ENCODE measurements around the gene HEATR5A.
"Not testable (repeated sequence)": the region's sequence is repeated elsewhere in the genome, so short reads cannot be mapped to it uniquely, and the experiment has no call there.

The HEATR5A gene

GRCh38 chr14:31387091-31387490 is 33.3 kb downstream of the HEATR5A start:
- no peak for DNase-seq

GRCh38 chr14:31386271-31386670 is 34.1 kb downstream of the HEATR5A start:
- DNase-seq = no peak

GRCh38 chr14:31382221-31382620 is 38.1 kb downstream of the HEATR5A start:
- no peak for DNase-seq

GRCh38 chr14:31380106-31380505 is 40.2 kb downstream of the HEATR5A start:
- DNase-seq = no peak

- not testable (repeated sequence) for DNase-seq
Measured at GRCh38 chr14:31379125-31379947, 41.0 kb downstream of the HEATR5A start.

- no peak for DNase-seq
Measured at GRCh38 chr14:31377433-31377832, 42.9 kb downstream of the HEATR5A start.

- DNase-seq = no peak
Measured at GRCh38 chr14:31371646-31372045, 48.7 kb downstream of the HEATR5A start.

- DNase-seq = no peak
Measured at GRCh38 chr14:31363331-31364073, 56.8 kb downstream of the HEATR5A start.

- no peak for DNase-seq
Measured at GRCh38 chr14:31362746-31363145, 57.6 kb downstream of the HEATR5A start.

- DNase-seq = not testable (repeated sequence)
Measured at GRCh38 chr14:31361761-31362160, 58.6 kb downstream of the HEATR5A start.

GRCh38 chr14:31360919-31361662 is 59.3 kb downstream of the HEATR5A start:
- no peak for DNase-seq

- DNase-seq = no peak
Measured at GRCh38 chr14:31357279-31357678, 63.1 kb downstream of the HEATR5A start.

GRCh38 chr14:31346097-31346496 is 74.3 kb downstream of the HEATR5A start:
- DNase-seq = no peak

GRCh38 chr14:31341280-31341679 is 79.1 kb downstream of the HEATR5A start:
- DNase-seq = no peak

- DNase-seq = no peak
Measured at GRCh38 chr14:31340297-31341063, 79.9 kb downstream of the HEATR5A start.

- no peak for DNase-seq
Measured at GRCh38 chr14:31339743-31340142, 80.6 kb downstream of the HEATR5A start.

- no peak for DNase-seq
Measured at GRCh38 chr14:31337331-31337730, 83.0 kb downstream of the HEATR5A start.

- DNase-seq = no peak
Measured at GRCh38 chr14:31336646-31337045, 83.7 kb downstream of the HEATR5A start.

- not testable (repeated sequence) for DNase-seq
Measured at GRCh38 chr14:31331395-31331794, 89.0 kb downstream of the HEATR5A start.

GRCh38 chr14:31329876-31330521 is 90.4 kb downstream of the HEATR5A start:
- not testable (repeated sequence) for DNase-seq

GRCh38 chr14:31326111-31326510 is 94.2 kb downstream of the HEATR5A start:
- DNase-seq = no peak

GRCh38 chr14:31323419-31323818 is 96.9 kb downstream of the HEATR5A start:
- no peak for DNase-seq
